ELR (cell line): ENCODE measurements around the gene ABHD2.

Source experiments
- DNase-seq: peaks from one replicate; pipeline ENCODE4 v3.0.0-alpha.2; 2015; ENCODE audit warnings: low read depth

ABHD2 gene

DNA sequence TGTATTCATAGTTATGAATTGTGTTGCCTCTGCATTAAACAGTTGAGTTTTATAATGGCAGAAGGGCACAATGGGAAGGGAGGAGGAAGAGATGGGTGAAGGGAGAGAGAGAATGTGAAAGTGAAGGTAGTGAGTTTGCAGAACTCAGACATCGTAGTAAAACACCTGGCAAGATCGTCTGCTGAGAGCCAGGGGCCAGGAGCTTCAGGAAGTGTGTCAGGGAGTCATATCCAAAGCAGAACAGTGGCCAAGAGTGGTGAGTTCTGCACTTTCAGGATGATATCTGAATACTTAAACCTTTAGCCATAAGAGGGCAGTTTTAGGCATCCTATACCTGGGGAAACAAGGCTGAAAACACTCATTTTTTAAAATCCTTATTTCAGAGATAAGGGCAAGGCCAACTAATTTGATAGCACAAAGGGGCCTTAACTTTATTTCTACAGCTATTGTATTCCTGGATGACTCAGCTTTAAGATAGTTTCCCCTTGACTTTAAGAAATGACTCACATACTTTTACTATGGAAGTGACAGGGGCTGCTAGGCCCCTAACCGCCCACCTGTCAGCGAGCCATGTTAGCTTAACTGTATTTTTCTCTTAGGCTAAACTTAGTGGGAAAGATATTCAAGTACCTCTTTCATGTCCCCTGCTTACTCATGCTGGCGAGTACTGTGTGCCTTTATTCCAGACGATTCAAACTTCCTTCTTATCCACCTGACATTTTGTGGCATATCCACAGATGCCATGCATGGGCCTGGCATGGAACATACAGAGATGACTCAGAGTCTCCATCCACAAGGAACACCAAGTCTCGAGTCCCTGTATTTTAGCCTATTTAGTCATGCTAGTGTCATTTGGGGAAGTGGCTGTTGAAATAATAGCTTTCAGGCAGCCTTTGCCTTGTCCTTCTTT, 79.3 kb downstream of the ABHD2 start:
- peak; percentile 84 for DNase-seq

DNA sequence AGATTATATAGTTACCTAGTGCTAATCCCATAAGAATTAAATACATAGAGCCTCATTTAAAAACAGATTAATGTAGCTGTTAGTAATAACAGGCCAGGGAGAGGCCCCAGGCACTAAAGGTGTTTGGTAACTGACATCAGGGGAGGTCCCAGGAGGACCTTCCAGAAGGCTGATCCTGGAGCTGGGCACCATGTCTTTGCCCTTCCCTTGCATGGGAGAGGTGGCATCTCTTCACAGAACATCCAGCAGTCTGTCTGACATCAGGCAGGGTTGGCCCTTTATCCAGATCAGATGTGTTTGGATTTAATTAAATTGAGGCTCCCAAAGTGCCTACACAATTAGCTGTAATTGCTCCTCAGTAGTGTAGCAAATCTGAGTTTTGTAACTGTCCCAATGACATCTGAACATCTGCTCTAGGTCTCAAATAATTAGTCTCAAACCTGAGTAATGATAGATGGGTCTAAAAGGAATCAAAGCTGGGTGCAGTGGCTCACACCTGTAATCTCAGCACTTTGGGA, 80.1 kb downstream of the ABHD2 start:
- DNase-seq, result no peak

DNA sequence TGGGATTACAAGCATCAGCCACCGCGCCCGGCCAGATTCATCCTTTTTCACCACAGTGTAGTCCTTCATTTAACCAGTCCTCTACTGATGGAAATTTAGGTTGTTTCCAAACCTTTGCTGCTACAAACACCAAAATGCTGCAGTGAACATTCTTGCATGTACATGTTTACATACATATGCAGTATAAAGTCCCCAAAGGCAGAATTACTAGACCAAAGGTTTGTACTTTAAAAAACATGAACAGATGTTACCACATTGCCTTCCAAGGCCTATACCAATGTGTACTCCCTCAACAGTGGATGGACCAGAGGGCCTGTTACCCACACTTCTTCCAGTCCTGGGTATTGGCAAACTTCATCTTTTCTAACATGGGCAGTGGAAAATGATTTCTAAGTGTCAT, 82.1 kb downstream of the ABHD2 start:
- DNase-seq, result no peak

DNA sequence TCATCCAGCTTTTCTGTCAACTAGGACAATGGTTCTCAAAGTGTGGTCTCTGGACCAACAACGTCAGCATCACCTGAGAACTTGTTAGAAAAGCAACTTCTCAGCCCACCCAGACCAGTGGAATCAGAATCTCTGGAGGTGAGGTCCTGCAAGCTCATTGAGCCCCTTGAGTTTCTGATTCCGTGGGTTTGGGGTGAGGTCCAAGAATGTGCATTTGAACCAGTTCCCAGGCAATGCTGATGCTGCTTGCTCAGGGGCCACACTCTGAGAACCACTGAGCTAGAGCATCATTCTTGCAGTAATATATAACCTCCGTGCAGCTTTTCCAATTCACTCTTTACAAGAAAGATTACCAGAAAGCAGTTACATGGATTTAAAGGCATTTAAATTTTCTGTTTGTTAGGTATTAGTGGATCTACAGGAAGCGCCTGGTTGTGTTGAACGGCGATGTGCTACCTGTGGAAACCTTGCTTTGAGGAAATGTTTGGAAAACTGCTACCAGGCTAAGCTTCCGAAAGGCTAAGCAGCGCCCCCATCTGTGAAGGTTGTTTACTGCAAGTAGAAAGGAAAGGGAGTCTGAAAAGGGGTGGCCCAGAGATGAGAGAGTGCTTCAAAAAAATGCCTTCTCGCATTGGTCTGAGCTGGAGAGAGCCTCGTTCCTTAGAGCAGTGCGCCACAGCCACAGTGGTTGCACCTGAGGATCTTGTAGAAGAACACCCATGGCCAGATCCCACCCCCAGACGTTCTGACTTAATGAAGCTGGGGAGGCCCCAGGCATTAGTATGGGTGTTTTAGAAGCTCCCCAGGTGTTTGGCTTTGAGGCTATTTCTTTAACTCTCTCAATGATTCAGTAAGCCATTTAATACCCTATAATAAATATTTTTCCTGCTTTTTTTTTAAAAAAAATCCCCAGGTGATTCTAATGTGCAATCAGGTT, 83.1 kb downstream of the ABHD2 start:
- DNase-seq, result peak; percentile 64

DNA sequence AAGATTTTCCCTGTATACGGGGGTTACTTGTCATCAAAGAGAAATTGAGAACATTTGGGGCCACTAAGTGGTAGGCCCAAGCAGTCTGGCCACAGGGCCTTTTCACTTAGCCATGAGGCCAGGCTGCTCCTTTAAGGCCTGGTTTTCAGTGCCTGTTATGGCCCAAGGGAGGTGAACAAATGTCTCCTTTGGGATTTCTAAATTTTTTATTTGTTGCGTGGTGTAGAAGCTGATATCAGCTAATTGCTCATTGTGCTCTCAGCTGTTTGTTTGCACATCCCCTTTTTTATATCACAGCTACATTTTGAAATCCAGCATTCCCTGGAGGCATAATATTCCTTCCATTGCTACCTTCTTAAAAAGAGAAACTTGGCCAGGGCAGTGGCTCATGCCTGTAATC, 84.7 kb downstream of the ABHD2 start:
- no peak for DNase-seq

DNA sequence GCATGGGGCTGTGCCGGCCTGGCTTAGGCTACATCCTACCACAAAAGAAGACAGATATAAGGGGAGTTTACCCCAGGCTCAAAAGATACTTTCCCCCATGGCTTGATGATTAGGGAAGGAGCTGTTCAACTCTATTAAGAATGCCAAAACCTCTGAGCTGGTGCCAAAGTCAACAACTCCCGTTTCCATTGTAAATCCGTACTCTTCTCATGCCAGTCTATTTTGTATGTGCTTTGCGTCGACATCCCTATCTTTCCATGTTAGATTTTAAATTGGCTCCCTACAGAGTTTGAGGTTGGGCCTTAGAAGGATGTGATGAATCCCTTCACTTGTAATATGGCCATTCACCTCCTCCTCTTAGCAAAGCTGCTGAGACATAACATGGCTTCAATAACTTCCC, 86.2 kb downstream of the ABHD2 start:
- DNase-seq, result no peak

DNA sequence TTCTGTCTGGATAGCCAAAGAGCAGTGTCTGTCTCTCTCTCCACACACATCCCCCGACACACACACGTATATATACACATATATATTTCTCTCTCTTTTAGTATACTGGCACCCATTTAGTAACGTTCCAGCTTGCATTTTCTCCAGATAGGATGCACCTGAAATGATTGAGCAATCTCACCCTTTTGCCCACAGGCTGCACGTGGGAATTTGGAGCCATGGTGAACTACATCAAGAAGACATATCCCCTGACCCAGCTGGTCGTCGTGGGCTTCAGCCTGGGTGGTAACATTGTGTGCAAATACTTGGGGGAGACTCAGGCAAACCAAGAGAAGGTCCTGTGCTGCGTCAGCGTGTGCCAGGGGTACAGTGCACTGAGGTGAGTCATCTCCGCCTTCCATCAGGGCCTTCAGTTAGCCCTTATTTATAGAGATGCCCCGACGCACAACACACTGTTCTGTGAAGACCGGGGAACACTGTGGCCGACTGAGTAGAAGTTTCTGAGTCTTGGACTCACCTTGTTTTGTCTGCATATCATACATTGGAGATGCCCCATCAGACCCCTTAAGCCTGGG, 87.4 kb downstream of the ABHD2 start:
- no peak for DNase-seq

DNA sequence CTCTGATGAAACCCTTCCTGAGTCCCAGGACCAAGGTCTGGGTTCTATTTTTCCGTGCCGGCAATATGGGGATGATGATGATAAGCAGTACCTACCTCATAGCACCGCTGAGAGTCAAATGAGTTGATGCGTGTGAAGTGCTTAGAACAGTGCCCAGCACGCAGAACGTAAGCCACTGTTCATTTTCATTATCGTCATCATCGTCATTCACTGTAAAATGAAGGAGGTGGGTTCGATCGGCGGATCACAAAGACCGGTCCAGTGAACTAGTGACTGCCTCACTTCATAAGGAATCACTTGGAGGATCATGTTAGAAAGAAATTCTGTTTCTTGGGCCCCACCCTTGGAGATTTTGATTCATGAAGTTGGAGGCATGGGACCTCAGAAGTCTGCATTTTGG, 88.9 kb downstream of the ABHD2 start:
- DNase-seq, result no peak

DNA sequence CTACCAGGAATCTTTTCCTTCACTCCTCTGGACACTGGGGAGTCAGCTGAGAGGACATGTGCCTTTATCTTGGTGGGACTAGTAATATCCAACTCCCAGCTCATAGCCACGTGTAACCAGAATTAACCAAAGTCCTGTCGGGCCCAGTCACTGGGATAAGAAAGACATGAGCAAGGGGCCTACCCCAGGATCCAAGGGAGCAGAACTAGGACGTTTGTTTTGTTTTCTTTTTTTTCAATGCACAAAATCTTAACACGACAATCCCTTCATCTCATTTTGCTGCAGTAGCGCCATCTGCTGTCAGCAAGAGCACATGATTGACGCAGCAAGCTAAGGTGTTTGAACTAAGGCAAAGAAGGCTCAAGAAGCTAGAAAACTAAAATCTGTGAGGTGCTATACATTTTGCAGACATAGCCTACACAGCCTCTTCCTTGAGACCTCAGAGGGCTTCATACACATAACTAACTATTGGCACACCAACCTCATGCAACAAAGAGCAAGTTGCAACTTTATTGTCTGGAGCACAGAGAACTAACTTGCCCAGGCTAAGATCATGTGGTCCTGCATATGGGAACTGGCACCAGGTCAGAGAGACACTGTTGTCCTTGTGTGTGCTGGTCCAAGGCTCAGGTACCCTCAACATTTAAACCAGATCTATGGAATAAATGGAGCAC, 89.5 kb downstream of the ABHD2 start:
- peak; percentile 77 for DNase-seq

DNA sequence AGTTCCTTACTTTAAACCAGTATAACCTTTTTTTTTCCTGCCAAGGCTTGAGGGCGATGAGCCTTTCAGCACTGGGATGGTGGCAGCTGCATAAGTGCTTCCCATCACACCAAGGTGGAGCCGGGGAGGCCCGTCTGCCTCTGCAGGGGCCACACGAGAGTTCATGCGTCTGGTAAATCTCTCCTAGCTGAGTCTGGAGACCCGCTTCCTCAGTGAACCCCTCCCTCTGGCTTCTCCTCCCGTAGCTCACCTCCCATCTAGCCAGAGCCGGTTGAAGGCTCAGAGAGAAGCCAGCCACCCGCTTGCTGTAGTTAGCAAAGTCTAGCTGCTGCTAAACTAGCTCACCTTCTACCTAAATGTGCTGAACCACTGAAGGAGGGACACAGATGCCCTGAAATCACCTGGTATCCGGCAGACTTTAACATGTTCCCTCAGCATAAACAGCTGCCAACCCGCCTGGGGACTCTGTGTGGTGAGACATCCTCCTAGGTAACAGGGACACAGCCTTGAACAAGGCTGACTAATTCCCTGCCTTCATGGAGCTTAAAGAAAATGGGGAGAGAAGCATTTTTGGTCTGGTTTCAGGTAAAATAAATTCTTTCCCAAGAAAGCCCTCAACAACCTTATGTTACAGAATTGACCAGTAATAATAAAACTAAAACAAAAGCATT, 90.2 kb downstream of the ABHD2 start:
- no peak for DNase-seq

DNA sequence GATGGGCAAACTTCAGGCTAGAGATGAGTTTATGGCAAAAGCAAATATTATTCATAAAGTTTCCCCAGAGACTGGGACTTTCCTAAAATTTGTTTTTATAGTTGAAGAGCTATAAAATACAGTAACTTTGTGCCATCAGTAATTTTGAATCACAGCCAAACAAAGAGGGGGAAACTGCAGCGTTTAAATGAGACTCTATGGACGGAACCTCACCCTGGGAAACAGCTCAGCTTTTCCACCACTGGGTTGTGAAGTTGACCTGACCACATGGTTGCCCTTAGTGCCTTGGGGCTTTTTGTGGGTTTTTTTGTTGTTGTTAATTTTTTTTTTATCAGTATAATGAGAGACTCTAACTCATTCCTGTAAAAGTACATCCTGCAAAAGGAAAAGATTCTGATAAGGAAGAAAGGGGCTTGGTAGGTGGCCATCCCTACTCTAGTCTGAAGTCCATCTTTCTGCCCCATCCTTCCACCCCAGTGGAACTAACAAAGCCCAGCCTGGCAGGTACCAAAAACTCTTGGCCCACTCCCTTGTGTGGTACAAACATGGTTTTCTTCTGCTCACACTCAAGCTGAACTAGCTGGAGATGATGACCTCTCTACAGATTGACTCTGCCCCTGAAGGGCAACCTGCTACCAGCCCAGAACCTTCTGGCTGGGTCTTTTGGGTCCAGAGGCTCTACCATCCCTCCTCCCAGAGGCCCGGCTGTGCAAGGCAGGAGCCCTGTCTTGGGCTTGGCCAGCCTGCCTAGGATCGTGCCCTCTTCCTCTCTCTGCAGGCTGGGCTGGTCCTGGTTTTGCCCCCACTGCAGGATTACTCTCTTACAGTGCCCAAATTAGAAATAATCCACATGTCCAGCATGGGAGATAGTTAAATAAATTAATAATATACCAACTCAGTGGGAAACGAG, 92.0 kb downstream of the ABHD2 start:
- peak; percentile 38 for DNase-seq

DNA sequence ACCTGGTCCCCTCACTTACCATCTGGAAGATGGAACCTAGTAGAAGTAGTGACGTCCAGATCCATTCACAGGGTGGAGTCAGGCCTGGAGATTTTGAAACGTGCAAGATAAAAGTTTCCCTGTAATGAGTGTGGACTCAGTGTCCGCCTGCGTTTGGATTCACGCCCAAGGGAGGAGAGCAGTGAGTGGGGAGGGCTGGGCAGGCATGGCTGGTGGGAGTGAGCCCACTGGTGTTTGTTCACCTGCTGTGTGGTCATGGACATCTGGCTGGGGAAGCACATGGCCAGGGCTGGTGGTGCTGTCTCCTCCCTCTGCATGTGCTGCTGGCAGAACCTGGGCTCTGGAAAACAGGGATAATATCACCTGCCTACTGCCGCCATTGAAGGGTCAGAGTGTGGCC, 96.1 kb downstream of the ABHD2 start:
- DNase-seq, result no peak

DNA sequence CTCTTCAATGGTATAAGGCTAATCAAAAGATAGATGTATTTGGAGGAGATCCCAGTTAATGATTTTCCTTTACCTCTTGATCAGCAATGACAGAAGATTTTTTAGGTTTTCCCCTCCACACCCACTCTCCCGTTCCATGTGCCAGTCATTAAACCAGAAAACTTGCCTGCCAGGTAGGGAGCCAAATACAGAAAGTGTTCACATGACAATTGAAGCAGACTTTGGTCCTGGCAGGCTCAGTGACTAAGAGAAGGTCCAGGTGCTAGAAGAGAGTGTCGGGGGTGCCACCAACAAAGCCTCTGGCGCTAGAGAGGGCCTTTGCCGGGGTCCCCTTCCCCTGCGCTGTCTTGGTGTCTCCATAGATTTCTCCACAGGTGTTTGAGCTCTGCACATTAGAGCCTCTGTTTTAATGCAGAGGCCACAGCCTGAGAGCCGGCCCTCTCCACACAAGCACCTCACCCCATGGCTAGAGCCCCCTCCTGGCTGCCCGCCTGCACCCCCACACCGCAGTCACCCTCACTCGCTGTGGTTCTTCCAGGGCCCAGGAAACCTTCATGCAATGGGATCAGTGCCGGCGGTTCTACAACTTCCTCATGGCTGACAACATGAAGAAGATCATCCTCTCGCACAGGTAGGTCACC, 96.8 kb downstream of the ABHD2 start:
- no peak for DNase-seq

DNA sequence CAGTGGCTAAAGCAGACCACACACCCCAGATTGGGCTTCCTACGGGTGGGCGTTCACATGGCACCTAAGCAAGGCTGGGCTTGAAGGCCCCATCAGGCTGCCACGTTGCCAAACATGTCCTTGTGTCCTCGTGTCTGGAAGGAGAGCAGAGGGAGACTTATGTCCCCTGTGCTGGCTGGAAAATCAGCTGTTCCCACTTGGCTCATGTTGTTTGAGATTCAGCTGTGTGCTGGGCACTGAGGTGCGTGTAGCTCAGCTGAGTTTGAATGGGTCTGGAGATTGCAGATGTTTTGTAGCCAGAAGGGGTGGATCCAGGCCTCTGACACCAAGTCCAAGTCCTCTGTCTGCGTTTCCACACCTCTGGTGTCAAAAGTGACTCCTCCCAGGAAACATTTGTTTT, 98.5 kb downstream of the ABHD2 start:
- DNase-seq, result no peak

DNA sequence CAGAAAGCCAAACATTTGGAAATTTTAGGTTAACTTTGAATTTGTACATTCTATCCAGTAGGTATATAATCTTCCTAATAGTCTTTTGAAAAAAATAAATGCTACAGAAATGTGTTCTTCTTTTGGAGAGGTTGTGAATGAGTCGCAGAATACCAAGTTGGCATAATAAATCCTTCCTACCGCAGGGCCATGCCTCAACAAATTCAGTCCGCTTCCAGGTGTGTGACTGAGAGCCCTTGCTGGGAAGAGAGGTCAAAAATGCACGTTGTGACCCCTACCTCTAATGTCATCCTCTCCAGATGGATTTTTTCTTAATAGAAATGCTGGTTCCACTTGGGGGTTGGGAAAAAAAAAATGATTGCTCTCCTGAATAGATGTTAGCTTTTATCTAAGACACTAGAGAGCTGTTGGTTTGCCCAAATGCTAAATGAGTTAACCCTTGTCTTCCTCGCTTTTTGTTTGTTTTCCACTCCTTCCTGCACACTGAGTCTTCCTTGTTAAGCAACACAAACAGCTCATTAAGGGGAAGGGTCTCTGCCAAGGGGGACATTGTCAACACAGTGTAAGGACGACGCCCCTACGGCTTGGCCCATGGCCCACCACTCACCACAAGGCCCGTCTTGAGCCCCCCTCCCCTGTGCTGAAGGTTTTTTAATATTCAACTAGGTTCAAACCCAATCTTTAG, 99.2 kb downstream of the ABHD2 start:
- no peak for DNase-seq

DNA sequence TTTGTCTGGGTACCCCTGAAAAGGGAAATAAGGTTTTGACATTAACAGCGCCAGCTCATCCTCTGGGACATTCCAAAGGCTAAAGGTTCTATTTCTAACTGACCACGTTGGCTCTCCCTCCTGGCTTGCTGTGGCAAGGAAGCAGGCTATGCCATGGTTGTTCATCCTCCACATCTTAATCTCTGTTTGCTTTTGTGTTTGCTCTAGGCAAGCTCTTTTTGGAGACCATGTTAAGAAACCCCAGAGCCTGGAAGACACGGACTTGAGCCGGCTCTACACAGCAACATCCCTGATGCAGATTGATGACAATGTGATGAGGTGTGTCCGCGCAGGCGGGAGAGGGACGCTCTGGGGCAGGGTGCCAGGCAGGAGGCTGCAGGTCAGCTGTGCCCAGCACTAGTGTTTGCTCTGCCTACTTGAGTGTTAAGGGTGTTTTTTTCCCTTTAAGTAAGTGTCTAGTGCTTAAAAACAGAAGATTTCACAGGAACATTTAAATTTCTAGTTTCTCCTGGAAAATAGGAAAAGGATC, 99.8 kb downstream of the ABHD2 start:
- DNase-seq, result no peak

DNA sequence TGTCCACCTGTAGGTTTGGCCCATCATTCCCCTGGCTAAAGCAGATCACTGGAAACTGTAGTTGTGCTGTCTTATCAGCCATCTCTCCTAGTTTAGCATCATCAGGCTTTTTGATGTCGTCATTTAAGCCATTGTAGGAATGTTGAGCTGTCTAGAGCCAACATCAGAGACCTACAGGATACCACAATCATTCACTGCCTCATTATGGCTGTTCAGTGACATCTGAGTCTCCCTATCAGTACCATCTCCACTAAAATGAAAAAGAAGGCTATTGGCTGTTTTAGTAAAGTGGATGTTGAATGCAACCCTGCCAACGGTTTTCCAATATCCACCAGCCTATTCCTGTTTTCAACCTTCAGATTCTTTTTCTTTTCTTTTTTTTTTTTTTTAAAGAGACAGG, 103.9 kb downstream of the ABHD2 start:
- DNase-seq, result no peak

DNA sequence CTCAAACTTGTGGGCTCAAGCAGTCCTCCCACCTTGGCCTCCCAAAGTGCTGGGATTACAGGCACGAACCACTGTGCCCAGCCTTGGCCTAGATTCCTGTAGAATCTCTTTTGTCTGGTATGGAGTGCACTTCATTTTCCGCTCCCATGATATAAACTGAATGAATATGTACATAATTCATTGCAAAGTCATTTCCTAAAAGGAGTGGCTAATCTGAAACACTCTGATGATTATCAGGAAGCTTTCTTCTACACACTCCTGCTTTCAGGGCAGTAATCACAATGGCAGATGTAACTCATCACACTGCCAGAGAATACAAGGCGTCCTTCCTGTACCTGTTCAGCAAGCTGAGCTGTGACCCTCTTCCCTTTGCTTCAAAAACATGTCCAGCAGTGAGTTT, 104.5 kb downstream of the ABHD2 start:
- DNase-seq, result peak; percentile 64

DNA sequence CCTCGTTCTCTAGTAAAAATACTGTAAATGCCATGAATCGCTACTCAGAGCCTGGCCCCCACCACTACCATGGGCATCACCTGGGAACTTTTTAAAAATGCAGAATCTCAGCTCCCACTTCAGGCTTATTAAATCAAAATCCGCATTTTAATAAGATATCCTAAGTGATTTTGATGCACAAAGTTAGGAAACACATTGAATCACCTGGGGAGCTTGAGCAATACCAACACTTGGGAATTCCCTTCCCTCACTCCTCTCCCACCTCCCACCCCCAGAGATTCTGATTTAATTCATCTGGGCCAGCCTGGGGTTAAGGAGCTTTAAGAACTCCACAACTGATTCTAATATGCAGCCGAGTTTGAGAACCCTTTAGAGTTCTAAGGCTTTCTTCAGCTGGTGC, 106.4 kb downstream of the ABHD2 start:
- no peak for DNase-seq
